Vagina (tissue), 2 donors: ENCODE measurements around the gene SCD5. TPM values are rescaled to one million over a fixed set of nuclear protein-coding genes. Genes with fewer than 3 reads are reported as not detected.

Source experiments
- DNase-seq, 2 donors: peaks; one replicate each; pipeline ENCODE4 v3.0.0-alpha.2; 2017; ENCODE audit errors: extremely low spot score in 2 of 2
- H3K27ac ChIP-seq: fragments of 200-600 bp; sonication (generic); one replicate; pipeline ENCODE4 v1.5.1; 2019
- H3K27me3 ChIP-seq: fragments of 200-600 bp; sonication (generic); one replicate; pipeline ENCODE4 v1.5.1; 2019
- H3K36me3 ChIP-seq, 2 donors: fragments of 200-600 bp; sonication (generic); one replicate each; pipeline ENCODE4 v1.5.1; 2017 to 2019
- H3K4me1 ChIP-seq: fragments of 200-600 bp; sonication (generic); one replicate; pipeline ENCODE4 v1.5.1; 2019
- H3K4me3 ChIP-seq, 2 donors: fragments of 200-600 bp; sonication (generic); 1 replicate in 1 of 2; 2 replicates in 1 of 2; pipeline ENCODE4 v1.5.1; 2016 to 2019
- H3K9me3 ChIP-seq: fragments of 200-600 bp; sonication (generic); one replicate; pipeline ENCODE4 v1.5.1; 2019
- POLR2A ChIP-seq, 2 donors: fragments of 450-650 bp; IDR thresholded peaks; one replicate each; pipeline ENCODE4 v1.6.1; 2017; ENCODE audit warnings: antibody characterized with exemption in 2 of 2, mild to moderate bottlenecking in 2 of 2, moderate library complexity in 2 of 2
- POLR2AphosphoS5 ChIP-seq, 2 donors: sonication (generic); formaldehyde crosslinking; IDR thresholded peaks; one replicate each; pipeline ENCODE4 v1.9.0; 2017; ENCODE audit warnings: antibody characterized with exemption in 2 of 2, mild to moderate bottlenecking in 2 of 2, low read depth in 1 of 2; ENCODE audit not compliant: insufficient read depth in 1 of 2
- intact Hi-C: fragments of 100-400 bp; cut with DNase I; formaldehyde crosslinking; loops from one replicate; pipeline ENCODE4 v1.15.1; 2023
- total RNA-seq: library from RNA; depleted of rRNA; stranded (reverse); fragments of >200 nt; gene quantifications from one replicate; pipeline ENCODE4 v1.2.3, GENCODE V29; 2016
- TF ChIP-seq, protein P1 (sequence below), 3 experiments: fragments of 450-650 bp in 2 of 3; fragments of 200-600 bp in 1 of 3; sonication (generic) in 1 of 3; IDR thresholded peaks; one replicate each; pipeline ENCODE4 v1.5.1; 2017 to 2019; ENCODE audit warnings: antibody characterized with exemption in 3 of 3, mild to moderate bottlenecking in 2 of 3, moderate library complexity in 2 of 3

SCD5 gene
- total RNA-seq, 1 donor from 2014 or later, result 16.9 TPM

DNA sequence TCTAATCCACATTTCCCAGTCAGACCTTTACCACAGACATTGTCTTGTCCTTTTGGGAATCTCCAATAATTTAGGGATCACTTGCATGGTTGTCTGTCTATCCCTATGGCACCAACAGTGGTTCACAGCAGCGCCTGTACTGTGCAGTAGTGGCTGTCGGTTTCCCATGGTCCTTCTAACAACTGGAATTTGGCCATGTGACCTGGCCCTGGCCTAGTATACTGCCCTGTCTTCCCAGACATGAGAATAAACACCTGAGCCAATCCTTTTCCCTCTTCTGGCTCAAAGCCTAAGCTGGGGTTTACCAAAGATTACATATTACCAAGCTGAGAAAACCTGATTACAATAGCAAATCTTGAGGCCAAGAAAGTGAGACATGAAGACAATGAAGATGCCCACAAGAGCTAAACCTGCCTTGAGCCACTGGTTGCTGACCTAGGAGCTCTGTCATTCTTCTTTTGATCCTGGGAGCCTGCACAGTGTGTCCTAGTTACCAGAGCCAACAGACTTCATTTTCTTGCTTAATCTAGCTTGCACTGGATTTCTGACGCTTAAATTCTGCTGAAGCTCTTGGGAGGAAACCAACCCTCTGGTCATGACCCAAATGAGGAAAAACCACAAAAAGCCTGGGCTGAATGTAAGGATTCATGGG, 92.1 kb downstream of the SCD5 start:
- TF ChIP-seq, protein P1, sequence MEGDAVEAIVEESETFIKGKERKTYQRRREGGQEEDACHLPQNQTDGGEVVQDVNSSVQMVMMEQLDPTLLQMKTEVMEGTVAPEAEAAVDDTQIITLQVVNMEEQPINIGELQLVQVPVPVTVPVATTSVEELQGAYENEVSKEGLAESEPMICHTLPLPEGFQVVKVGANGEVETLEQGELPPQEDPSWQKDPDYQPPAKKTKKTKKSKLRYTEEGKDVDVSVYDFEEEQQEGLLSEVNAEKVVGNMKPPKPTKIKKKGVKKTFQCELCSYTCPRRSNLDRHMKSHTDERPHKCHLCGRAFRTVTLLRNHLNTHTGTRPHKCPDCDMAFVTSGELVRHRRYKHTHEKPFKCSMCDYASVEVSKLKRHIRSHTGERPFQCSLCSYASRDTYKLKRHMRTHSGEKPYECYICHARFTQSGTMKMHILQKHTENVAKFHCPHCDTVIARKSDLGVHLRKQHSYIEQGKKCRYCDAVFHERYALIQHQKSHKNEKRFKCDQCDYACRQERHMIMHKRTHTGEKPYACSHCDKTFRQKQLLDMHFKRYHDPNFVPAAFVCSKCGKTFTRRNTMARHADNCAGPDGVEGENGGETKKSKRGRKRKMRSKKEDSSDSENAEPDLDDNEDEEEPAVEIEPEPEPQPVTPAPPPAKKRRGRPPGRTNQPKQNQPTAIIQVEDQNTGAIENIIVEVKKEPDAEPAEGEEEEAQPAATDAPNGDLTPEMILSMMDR (IDR thresholded peaks at IDR 0.05), result no peak
- no peak for TF ChIP-seq POLR2A (IDR thresholded peaks at IDR 0.05)
- TF ChIP-seq POLR2AphosphoS5 (IDR thresholded peaks at IDR 0.05; ENCODE audit: insufficient read depth in 1 of 2, low read depth in 1 of 2), result no peak
- H3K27me3 ChIP-seq, result no peaks in the 10 kb centered on the region
- no peak for DNase-seq
- H3K9me3 ChIP-seq, result no peaks in the 10 kb centered on the region
- peaks cover 27% of the 10 kb centered on the region for H3K4me1 ChIP-seq
- no peaks in the 10 kb centered on the region for H3K36me3 ChIP-seq
- H3K27ac ChIP-seq, result peak overlapping the region; percentile 54
- no peak overlapping the region for H3K4me3 ChIP-seq
- intact Hi-C loops, result no loop called here

DNA sequence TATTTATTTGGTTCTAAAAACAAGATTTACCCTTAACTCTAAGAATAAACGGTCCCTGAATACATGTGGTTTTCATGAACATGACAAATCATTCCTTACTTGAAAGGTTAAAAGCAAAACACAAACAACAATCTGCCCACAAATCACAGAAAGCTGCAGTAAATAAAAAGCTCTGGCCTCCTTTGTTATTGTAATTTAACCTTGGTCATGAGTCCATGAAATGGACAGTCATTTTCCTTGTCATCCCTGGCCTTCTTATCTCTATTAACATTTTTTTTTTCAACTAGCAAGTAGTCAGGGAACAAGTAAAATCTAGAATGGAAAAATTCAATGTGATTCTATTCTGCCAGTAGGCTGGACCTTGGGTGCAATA, 92.7 kb downstream of the SCD5 start:
- H3K36me3 ChIP-seq, result no peaks in the 10 kb centered on the region
- peaks cover 27% of the 10 kb centered on the region for H3K4me1 ChIP-seq
- intact Hi-C loops, result no loop called here
- H3K27ac ChIP-seq, result peak overlapping the region; percentile 54
- DNase-seq, result no peak
- TF ChIP-seq, protein P1 (IDR thresholded peaks at IDR 0.05), result no peak
- TF ChIP-seq POLR2A (IDR thresholded peaks at IDR 0.05) (no peak), POLR2AphosphoS5 (IDR thresholded peaks at IDR 0.05; ENCODE audit: insufficient read depth in 1 of 2, low read depth in 1 of 2) (no peak)
- no peaks in the 10 kb centered on the region for H3K27me3 ChIP-seq
- no peaks in the 10 kb centered on the region for H3K9me3 ChIP-seq
- H3K4me3 ChIP-seq, result no peak overlapping the region

- Histone ChIP-seq H3K4me1 (peaks cover 27% of the 10 kb centered on the region), H3K27ac (no peak overlapping the region), H3K9me3 (no peaks in the 10 kb centered on the region), H3K4me3 (no peak overlapping the region), H3K27me3 (no peaks in the 10 kb centered on the region), H3K36me3 (no peaks in the 10 kb centered on the region)
- intact Hi-C loops, result no loop called here
- no peak for DNase-seq
- TF ChIP-seq, protein P1 (IDR thresholded peaks at IDR 0.05), result no peak
- TF ChIP-seq POLR2AphosphoS5 (IDR thresholded peaks at IDR 0.05; ENCODE audit: insufficient read depth in 1 of 2, low read depth in 1 of 2) (no peak), POLR2A (IDR thresholded peaks at IDR 0.05) (no peak)
Measured at GRCh38 chr4:82705169-82705927, 93.2 kb downstream of the SCD5 start.

DNA sequence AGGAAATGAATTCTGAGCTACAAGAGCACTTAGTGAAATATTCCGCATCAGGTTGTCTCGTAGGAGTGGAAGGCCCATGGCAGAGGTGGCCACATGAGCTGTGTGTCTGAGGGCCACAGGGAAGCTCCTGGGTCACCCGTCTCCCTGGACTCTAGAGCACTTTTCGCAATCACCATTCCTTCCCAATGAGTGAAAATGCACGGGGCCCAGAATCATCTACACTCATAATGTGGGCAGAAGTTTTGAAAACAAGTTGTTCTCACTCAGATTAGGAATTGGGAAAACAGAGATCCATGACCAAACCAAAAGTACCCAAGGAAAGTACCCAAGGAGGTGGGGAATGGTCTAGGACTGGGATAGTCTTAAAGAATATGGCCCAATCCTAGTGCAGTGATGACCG, 94.4 kb downstream of the SCD5 start:
- H3K27ac ChIP-seq, result no peak overlapping the region
- H3K36me3 ChIP-seq, result no peaks in the 10 kb centered on the region
- intact Hi-C loops, result no loop called here
- DNase-seq, result no peak
- H3K27me3 ChIP-seq, result no peaks in the 10 kb centered on the region
- no peaks in the 10 kb centered on the region for H3K9me3 ChIP-seq
- H3K4me1 ChIP-seq, result peaks cover 23% of the 10 kb centered on the region
- no peak for TF ChIP-seq POLR2A (IDR thresholded peaks at IDR 0.05)
- TF ChIP-seq, protein P1 (IDR thresholded peaks at IDR 0.05), result no peak
- no peak overlapping the region for H3K4me3 ChIP-seq

DNA sequence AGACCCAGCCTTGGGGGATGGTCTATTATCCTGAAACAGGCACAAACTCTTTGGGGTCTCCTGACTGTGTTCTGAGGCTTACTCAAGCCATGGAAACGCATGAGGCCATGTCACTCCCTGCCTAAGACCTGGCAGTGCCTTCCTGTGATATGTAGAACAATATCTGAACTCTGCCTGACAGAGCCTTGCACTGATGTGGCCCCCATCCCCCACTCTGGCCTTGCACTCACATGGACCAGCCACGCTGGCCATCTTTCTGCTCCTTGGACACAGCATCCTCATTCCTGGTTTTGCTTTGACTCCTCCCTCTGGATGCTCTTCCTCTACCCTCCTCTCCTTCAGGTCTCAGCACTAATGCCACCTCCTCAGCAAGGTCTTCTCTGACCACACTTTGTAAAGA, 100.2 kb downstream of the SCD5 start:
- intact Hi-C loops, result no loop called here
- no peak overlapping the region for H3K27ac ChIP-seq
- no peaks in the 10 kb centered on the region for H3K9me3 ChIP-seq
- H3K36me3 ChIP-seq, result no peaks in the 10 kb centered on the region
- no peak overlapping the region for H3K4me3 ChIP-seq
- no peaks in the 10 kb centered on the region for H3K4me1 ChIP-seq
- TF ChIP-seq, protein P1 (IDR thresholded peaks at IDR 0.05), result no peak
- TF ChIP-seq POLR2AphosphoS5 (IDR thresholded peaks at IDR 0.05; ENCODE audit: insufficient read depth in 1 of 2, low read depth in 1 of 2) (no peak), POLR2A (IDR thresholded peaks at IDR 0.05) (no peak)
- no peaks in the 10 kb centered on the region for H3K27me3 ChIP-seq
- no peak for DNase-seq
